Stimulated activated naive CD8-positive, alpha-beta T cell treated with anti-CD3 and anti-CD28 coated beads, Interleukin-15, Interleukin-2, amounts not matched to agents 100 ng/mL and 50 ng/mL, for 24 hours (primary cell): ENCODE results near the gene NBPF1.
"Not testable (repeated sequence)": the region's sequence is repeated elsewhere in the genome, so short reads cannot be mapped to it uniquely, and the experiment has no call there.

Experiments used
- H3K27ac Mint-ChIP-seq: one replicate; pipeline ENCODE4 v1.8.0; 2021; ENCODE audit warnings: mild to moderate bottlenecking, mixed read lengths
- H3K27me3 Mint-ChIP-seq: one replicate; pipeline ENCODE4 v1.8.0; 2021; ENCODE audit warnings: mixed read lengths
- H3K36me3 Mint-ChIP-seq: one replicate; pipeline ENCODE4 v1.8.0; 2021; ENCODE audit warnings: low read depth, mixed read lengths
- H3K4me1 Mint-ChIP-seq: one replicate; pipeline ENCODE4 v1.8.0; 2021; ENCODE audit warnings: low read depth, mixed read lengths
- H3K4me3 Mint-ChIP-seq: one replicate; pipeline ENCODE4 v1.8.0; 2021; ENCODE audit warnings: mild to moderate bottlenecking, mixed read lengths
- H3K9me3 Mint-ChIP-seq: one replicate; pipeline ENCODE4 v1.8.0; 2021; ENCODE audit warnings: mixed read lengths

NBPF1 gene

DNA sequence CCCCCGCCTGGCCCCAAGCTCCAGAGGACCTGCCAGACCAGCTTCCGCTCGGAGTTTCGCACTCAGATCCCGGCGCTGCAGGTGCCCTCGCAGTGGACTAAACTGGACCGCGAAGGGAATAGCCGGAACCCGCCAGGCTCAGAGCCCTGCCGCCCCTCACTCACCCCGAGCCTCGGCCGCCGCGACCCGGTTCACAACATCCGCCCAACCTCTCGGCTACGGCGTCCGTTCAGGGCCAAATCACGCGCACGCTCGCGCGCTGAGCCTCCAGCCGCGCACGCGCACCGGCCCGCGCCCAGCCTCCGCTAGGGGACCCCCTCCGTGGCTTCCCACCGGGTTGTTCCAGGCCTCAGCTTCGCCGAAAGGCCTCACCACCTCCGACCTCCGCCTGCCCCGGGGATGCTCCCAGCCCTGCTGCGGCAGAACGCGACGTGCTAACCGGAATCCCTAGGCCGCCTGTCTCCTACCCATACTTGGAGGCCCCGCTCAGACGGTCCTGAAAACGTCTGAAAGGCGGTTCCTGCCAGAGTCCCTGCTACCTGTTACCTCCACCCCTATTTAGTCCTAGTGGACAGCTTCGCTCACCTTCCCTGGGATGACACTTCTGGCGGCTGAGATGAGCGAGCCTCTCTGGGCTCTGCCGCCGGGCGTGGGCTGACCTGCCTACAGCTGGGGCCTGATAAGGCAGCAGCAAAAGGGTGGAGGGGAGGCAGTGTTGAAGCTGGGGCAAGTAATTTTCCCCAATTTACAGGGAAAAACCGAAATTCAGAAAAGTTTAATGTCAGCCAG, 31.3 kb upstream of the NBPF1 start:
- H3K27ac Mint-ChIP-seq, H3K4me1 Mint-ChIP-seq, H3K27me3 Mint-ChIP-seq, H3K9me3 Mint-ChIP-seq, H3K4me3 Mint-ChIP-seq, H3K36me3 Mint-ChIP-seq: not testable (repeated sequence)

- no peak overlapping the region for H3K27ac Mint-ChIP-seq
- no peaks in the 10 kb centered on the region for H3K36me3 Mint-ChIP-seq
- H3K4me3 Mint-ChIP-seq: no peak overlapping the region
- no peaks in the 10 kb centered on the region for H3K4me1 Mint-ChIP-seq
- no peaks in the 10 kb centered on the region for H3K9me3 Mint-ChIP-seq
- no peaks in the 10 kb centered on the region for H3K27me3 Mint-ChIP-seq
These were observed 30.8 kb upstream of the NBPF1 start for GRCh38 chr1:16644193-16644481.

GRCh38 chr1:16643476-16644192, 30.3 kb upstream of the NBPF1 start:
- H3K4me3 Mint-ChIP-seq, H3K27me3 Mint-ChIP-seq, H3K9me3 Mint-ChIP-seq, H3K4me1 Mint-ChIP-seq, H3K36me3 Mint-ChIP-seq, H3K27ac Mint-ChIP-seq: not testable (repeated sequence)

- not testable (repeated sequence) for H3K9me3 Mint-ChIP-seq, H3K4me1 Mint-ChIP-seq, H3K4me3 Mint-ChIP-seq, H3K27me3 Mint-ChIP-seq, H3K36me3 Mint-ChIP-seq, H3K27ac Mint-ChIP-seq
These were observed 29.6 kb upstream of the NBPF1 start for GRCh38 chr1:16643001-16643411.

- not testable (repeated sequence) for H3K27ac Mint-ChIP-seq, H3K36me3 Mint-ChIP-seq, H3K4me1 Mint-ChIP-seq, H3K9me3 Mint-ChIP-seq, H3K27me3 Mint-ChIP-seq, H3K4me3 Mint-ChIP-seq
These were observed 28.9 kb upstream of the NBPF1 start for GRCh38 chr1:16642025-16642966.

DNA sequence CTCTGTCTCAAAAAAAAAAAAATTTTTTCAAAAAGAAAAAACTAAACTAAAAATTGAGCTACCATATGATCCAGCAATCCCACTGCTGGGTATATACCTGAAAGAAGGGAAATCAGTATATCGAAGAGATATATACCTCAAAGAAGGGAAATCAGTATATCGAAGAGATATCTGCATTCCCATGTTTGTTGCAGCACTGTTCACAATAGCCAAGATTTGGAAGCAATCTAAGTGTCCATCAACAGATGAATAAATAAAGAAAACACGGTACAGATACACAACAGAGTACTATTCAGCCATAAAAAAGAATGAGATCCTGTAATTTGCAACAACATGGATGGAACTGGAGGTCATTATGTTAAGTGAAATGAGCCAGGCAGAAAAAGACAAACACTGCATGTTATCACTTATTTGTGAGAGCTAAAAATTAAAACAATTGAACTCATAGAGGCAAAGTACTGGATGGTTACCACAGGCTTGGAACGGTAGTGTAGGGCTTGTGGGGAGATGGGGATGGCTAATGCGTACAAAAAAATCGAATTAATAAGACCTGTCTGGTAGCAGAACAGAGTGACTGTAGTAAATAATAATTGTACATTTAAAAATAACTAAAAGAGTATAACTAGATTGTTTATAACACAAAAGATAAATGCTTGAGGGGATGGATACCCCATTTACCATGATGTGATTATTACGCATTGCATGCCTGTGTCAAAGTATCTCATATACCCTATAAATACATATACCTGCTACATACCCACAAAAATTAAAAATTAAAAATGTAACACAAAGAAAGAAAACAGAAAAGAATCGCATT, 28.0 kb upstream of the NBPF1 start:
- H3K4me1 Mint-ChIP-seq, H3K36me3 Mint-ChIP-seq, H3K27ac Mint-ChIP-seq, H3K27me3 Mint-ChIP-seq, H3K4me3 Mint-ChIP-seq, H3K9me3 Mint-ChIP-seq: not testable (repeated sequence)

GRCh38 chr1:16639091-16640031, 26.0 kb upstream of the NBPF1 start:
- not testable (repeated sequence) for H3K27me3 Mint-ChIP-seq, H3K4me1 Mint-ChIP-seq, H3K9me3 Mint-ChIP-seq, H3K27ac Mint-ChIP-seq, H3K4me3 Mint-ChIP-seq, H3K36me3 Mint-ChIP-seq

GRCh38 chr1:16637941-16638778, 24.8 kb upstream of the NBPF1 start:
- H3K27me3 Mint-ChIP-seq, H3K4me3 Mint-ChIP-seq, H3K4me1 Mint-ChIP-seq, H3K27ac Mint-ChIP-seq, H3K9me3 Mint-ChIP-seq: not testable (repeated sequence)
- H3K36me3 Mint-ChIP-seq: peaks cover 15% of the 10 kb centered on the region

DNA sequence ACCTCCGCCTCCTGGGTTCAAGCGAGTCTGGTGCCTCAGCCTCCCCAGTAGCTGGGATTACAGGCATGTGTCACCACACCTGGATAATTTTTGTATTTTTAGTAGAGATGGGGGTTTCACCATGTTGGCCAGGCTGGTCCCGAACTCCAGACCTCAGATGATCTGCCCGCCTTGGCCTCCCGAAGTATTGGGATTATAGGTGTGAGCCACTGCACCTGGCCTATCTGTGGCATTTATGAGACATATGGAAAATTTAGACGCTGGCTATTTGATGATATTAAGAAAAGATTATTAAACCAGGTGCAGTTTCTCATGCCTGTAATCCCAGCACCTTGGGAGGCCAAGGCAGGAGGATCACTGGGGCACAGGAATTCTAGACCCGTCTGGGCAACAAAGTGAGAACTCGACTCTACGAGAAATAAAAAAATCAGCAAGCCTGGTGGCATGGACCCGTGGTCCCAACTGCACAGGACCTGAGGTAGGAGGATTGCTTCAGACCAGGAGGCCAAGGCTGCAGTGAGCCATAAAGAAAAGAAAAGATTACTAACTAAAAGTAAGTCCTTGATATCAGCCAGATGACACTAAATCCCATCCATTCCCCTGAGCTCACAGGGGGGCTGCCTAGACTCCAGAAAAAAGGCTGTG, 23.3 kb upstream of the NBPF1 start:
- H3K36me3 Mint-ChIP-seq: peaks cover 20% of the 10 kb centered on the region
- H3K4me1 Mint-ChIP-seq, H3K4me3 Mint-ChIP-seq, H3K27ac Mint-ChIP-seq, H3K27me3 Mint-ChIP-seq, H3K9me3 Mint-ChIP-seq: not testable (repeated sequence)

DNA sequence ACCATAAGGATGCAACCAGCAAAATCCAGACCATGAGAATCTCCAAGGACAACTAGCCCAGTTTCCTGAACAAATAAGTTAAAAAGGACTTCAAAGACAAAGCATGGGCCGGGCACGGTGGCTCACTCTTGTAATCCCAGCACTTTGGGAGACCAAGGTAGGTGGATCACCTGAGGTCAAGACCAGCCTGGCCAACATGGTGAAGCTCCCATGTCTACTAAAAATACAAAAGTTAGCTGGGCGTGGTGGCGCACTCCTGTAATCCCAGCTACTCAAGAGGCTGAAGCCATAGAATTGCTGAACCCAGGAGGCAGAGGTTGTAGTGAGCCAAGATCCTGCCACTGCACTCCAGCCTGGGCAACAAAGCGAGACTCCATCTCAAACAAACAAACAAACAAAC, 22.6 kb upstream of the NBPF1 start:
- not testable (repeated sequence) for H3K9me3 Mint-ChIP-seq, H3K27me3 Mint-ChIP-seq, H3K4me1 Mint-ChIP-seq, H3K4me3 Mint-ChIP-seq, H3K27ac Mint-ChIP-seq
- peaks cover 27% of the 10 kb centered on the region for H3K36me3 Mint-ChIP-seq

- not testable (repeated sequence) for H3K27ac Mint-ChIP-seq, H3K9me3 Mint-ChIP-seq, H3K4me1 Mint-ChIP-seq, H3K4me3 Mint-ChIP-seq, H3K27me3 Mint-ChIP-seq
- H3K36me3 Mint-ChIP-seq: peaks cover 44% of the 10 kb centered on the region
These were observed 20.3 kb upstream of the NBPF1 start for GRCh38 chr1:16633540-16634282.

DNA sequence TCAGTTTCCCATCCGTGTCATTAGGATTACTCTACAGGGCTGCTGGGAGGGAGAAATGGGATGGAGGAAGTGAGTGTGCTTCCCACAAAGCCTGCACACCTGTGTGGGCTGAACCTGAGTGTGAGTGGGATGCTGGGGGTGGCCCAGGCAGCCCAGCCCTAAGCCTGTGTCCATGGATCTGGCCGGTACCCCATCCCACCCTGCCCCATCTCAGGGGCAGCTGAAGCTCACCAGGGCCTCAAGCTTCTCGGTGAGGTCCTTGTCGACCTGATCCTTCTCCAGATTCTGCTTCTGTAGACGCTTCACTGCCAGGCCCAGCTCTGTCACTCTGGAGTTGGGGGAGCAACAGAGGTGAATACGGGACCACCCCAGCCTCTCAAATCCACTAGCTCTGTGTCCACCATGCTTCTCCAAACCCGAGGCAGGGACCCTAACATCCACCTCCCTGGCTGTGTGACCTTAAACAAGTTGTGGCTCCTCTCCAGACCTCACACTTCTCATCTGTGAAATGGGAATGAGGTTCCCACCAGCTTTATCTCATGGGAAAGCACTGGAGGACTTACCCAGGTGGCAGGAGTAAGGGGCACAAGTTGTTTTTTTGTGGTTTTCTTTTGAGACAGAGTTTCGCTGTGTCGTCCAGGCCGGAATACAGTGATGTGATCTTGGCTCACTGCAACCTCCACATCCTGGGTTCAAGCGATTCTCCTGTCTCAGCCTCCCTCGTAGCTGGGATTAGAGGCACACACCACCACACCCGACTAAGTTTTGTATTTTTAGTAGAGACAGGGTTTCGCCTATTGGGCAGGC, 18.9 kb upstream of the NBPF1 start:
- not testable (repeated sequence) for H3K27ac Mint-ChIP-seq, H3K9me3 Mint-ChIP-seq, H3K27me3 Mint-ChIP-seq, H3K4me3 Mint-ChIP-seq, H3K4me1 Mint-ChIP-seq
- H3K36me3 Mint-ChIP-seq: peaks cover 54% of the 10 kb centered on the region
